ENCODE data around the gene EVC2.

The EVC2 gene

DNA sequence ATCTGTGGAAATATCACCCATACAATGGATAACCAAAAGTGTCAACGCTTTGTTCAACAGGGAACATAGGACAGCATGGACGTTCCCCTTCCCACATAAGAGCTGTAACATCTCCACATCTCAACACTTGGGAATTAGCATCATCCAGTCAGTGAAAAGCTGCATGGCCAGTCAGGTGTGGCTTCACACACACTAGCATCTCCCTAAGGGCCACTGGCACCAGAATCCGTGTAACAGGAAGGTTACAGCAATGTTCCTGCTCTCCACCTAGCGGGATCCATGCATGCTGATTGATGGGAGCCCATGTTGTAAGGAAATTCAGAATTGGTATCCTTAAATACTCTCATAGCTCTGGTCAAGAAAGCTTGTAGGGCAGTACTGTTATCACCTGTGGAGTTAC, 78.8 kb downstream of the EVC2 start:
- H3K27ac ChIP-seq (ENCODE audit: low read length): no peak overlapping the region
- no peaks in the 10 kb centered on the region for H3K79me2 ChIP-seq (ENCODE audit: low read length)
- H3K4me1 ChIP-seq (ENCODE audit: low read length): peaks cover 19% of the 10 kb centered on the region
- H3K4me2 ChIP-seq (ENCODE audit: low read length): no peak overlapping the region
- no peak overlapping the region for H3K9ac ChIP-seq (ENCODE audit: low read length)
- no peak overlapping the region for H3K4me3 ChIP-seq (ENCODE audit: low read length)
- no peaks in the 10 kb centered on the region for H3K27me3 ChIP-seq (ENCODE audit: low read depth, low read length)
- H3K36me3 ChIP-seq (replicated peaks; ENCODE audit: low read depth, low read length): peaks cover 28% of the 10 kb centered on the region
- H2AFZ ChIP-seq (ENCODE audit: low read depth, low read length): no peak overlapping the region
- H3K9me3 ChIP-seq (ENCODE audit: insufficient read depth, low read length): no peaks in the 10 kb centered on the region
- TF ChIP-seq, protein P1, sequence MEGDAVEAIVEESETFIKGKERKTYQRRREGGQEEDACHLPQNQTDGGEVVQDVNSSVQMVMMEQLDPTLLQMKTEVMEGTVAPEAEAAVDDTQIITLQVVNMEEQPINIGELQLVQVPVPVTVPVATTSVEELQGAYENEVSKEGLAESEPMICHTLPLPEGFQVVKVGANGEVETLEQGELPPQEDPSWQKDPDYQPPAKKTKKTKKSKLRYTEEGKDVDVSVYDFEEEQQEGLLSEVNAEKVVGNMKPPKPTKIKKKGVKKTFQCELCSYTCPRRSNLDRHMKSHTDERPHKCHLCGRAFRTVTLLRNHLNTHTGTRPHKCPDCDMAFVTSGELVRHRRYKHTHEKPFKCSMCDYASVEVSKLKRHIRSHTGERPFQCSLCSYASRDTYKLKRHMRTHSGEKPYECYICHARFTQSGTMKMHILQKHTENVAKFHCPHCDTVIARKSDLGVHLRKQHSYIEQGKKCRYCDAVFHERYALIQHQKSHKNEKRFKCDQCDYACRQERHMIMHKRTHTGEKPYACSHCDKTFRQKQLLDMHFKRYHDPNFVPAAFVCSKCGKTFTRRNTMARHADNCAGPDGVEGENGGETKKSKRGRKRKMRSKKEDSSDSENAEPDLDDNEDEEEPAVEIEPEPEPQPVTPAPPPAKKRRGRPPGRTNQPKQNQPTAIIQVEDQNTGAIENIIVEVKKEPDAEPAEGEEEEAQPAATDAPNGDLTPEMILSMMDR (IDR thresholded peaks at IDR 0.05; ENCODE audit: low read depth, low read length): no peak
- H4K20me1 ChIP-seq (ENCODE audit: insufficient read depth, low read length): peaks cover 18% of the 10 kb centered on the region

DNA sequence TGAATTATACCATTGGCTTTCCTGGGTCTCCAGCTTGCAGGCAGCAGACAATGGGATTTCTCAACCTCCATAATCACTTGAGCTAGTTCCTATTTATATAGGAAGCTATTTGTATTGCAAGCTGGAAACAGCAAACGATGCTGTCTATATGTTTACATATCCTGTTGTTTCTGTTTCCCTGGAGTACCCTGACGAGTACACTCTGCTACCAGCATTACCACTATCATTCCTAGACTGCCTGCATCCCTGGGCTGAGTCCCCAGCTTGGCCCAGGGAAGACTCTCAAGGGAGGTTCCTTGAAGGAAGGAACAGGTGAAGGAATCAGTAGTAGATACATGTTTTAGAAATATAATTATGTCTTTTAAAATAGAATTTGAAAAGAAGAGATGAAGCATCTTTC, 81.4 kb downstream of the EVC2 start:
- H3K27ac ChIP-seq (ENCODE audit: low read length): no peak overlapping the region
- peaks cover 35% of the 10 kb centered on the region for H3K36me3 ChIP-seq (replicated peaks; ENCODE audit: low read depth, low read length)
- H3K4me2 ChIP-seq (ENCODE audit: low read length): no peak overlapping the region
- no peak overlapping the region for H3K9ac ChIP-seq (ENCODE audit: low read length)
- peaks cover 12% of the 10 kb centered on the region for H4K20me1 ChIP-seq (ENCODE audit: insufficient read depth, low read length)
- TF ChIP-seq, protein P1 (IDR thresholded peaks at IDR 0.05; ENCODE audit: low read depth, low read length): no peak
- H3K4me3 ChIP-seq (ENCODE audit: low read length): no peak overlapping the region
- no peaks in the 10 kb centered on the region for H3K27me3 ChIP-seq (ENCODE audit: low read depth, low read length)
- no peak overlapping the region for H2AFZ ChIP-seq (ENCODE audit: low read depth, low read length)
- no peaks in the 10 kb centered on the region for H3K9me3 ChIP-seq (ENCODE audit: insufficient read depth, low read length)
- H3K79me2 ChIP-seq (ENCODE audit: low read length): no peaks in the 10 kb centered on the region
- peaks cover 11% of the 10 kb centered on the region for H3K4me1 ChIP-seq (ENCODE audit: low read length)

DNA sequence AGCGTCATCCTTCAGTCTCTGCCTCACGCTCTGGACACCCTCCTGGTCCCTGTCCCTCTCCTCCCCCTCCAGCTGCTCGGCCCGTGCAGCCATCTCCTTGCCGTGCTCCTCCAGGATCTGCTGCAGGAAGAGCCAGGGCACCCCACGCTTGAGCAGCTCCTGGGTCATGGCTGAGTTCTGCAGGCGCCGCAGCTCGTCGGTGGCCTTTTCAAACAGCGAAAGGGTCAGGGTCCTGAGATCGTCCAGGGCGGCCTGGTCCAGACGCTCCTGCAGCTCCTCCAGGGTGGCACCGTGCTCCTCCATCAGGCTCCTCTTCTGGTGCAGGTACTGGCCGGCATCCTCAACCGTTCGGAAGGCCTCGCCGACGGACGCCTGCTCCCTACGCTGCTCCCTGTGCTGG, 85.8 kb downstream of the EVC2 start:
- peaks cover 30% of the 10 kb centered on the region for H3K36me3 ChIP-seq (replicated peaks; ENCODE audit: low read depth, low read length)
- H3K4me2 ChIP-seq (ENCODE audit: low read length): no peak overlapping the region
- H2AFZ ChIP-seq (ENCODE audit: low read depth, low read length): no peak overlapping the region
- H3K9me3 ChIP-seq (ENCODE audit: insufficient read depth, low read length): no peaks in the 10 kb centered on the region
- H4K20me1 ChIP-seq (ENCODE audit: insufficient read depth, low read length): no peaks in the 10 kb centered on the region
- no peak overlapping the region for H3K9ac ChIP-seq (ENCODE audit: low read length)
- no peak overlapping the region for H3K27ac ChIP-seq (ENCODE audit: low read length)
- no peaks in the 10 kb centered on the region for H3K79me2 ChIP-seq (ENCODE audit: low read length)
- H3K27me3 ChIP-seq (ENCODE audit: low read depth, low read length): no peaks in the 10 kb centered on the region
- no peaks in the 10 kb centered on the region for H3K4me1 ChIP-seq (ENCODE audit: low read length)
- H3K4me3 ChIP-seq (ENCODE audit: low read length): no peak overlapping the region
- TF ChIP-seq, protein P1 (IDR thresholded peaks at IDR 0.05; ENCODE audit: low read depth, low read length): no peak
- no peak for TF ChIP-seq EZH2phosphoT487 (IDR thresholded peaks at IDR 0.05; ENCODE audit: low read depth)

DNA sequence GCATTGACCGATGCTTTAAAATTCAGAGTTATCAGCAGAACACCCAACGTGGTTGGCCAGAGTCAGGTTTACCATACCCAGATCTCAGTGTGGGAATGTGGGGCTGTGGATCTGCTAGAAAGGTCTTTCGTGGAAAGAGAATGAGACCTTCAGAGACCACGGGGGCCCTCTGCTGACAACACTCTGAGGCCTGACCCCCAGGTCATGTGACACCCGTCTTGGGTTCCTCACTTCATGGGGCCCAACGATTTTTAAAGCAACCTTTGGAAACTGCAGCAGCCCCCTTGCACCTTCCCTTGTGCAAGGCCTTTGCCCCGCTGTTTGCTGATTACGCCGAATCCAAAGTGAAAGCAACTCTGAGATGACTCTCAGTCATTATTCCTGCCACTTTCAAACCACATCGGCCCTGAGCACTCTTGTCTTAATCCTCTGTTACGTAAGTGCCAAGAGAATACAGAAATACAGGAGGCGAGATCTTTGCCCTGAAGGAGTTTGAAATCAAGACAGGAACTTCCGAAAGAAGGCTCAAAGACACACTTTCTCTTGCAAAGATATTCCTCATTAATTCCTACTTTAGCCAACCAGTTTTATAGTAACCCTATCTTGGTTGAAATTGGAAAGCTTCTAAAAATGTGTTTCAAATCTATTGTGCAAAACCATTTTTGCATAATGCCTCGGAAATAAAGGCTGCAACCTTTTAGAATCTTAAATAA, 88.3 kb downstream of the EVC2 start:
- no peak overlapping the region for H3K9ac ChIP-seq (ENCODE audit: low read length)
- H3K79me2 ChIP-seq (ENCODE audit: low read length): no peaks in the 10 kb centered on the region
- H2AFZ ChIP-seq (ENCODE audit: low read depth, low read length): no peak overlapping the region
- TF ChIP-seq, protein P1 (IDR thresholded peaks at IDR 0.05; ENCODE audit: low read depth, low read length): no peak
- TF ChIP-seq EZH2phosphoT487 (IDR thresholded peaks at IDR 0.05; ENCODE audit: low read depth): no peak
- peaks cover 32% of the 10 kb centered on the region for H3K36me3 ChIP-seq (replicated peaks; ENCODE audit: low read depth, low read length)
- H3K4me1 ChIP-seq (ENCODE audit: low read length): no peaks in the 10 kb centered on the region
- H4K20me1 ChIP-seq (ENCODE audit: insufficient read depth, low read length): no peaks in the 10 kb centered on the region
- H3K27ac ChIP-seq (ENCODE audit: low read length): no peak overlapping the region
- no peaks in the 10 kb centered on the region for H3K9me3 ChIP-seq (ENCODE audit: insufficient read depth, low read length)
- no peak overlapping the region for H3K4me3 ChIP-seq (ENCODE audit: low read length)
- H3K27me3 ChIP-seq (ENCODE audit: low read depth, low read length): no peaks in the 10 kb centered on the region
- no peak overlapping the region for H3K4me2 ChIP-seq (ENCODE audit: low read length)

All from OCI-LY3 (cell line).